ENCODE results near the gene JCHAIN. TPM values are rescaled to one million over a fixed set of nuclear protein-coding genes. Genes with fewer than 3 reads are reported as not detected.

Gene JCHAIN
- 6.9 TPM for total RNA-seq
- long read RNA-seq, partial matches to known transcripts: 0 of 1 reads
- long read RNA-seq, other reads (novel, unspliced or antisense): 0 of 1 reads

DNA sequence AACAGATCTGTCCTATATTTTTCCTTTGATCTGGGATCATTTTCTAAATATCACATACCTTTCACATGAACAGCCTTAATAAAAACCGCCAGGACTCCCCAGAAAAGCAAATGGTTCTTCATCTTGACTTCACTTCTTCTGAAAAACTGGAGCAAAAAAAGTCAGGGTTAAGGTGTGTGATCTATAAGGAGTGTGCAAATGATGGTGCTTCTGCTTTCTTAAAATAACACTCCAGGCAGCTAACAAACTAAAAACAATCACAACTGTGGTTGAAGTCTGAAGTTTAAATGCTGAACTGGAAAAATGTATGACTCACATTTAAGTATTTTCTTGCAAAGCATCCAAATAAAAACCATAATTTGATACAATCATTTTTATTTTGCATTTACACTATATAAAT is at the start of gene JCHAIN:
TSS of gene JCHAIN (minus strand) at position 140 of the 400 bp plus-strand sequence. CDS start at position 122, 18 bp downstream.
- TF ChIP-seq, protein P1, sequence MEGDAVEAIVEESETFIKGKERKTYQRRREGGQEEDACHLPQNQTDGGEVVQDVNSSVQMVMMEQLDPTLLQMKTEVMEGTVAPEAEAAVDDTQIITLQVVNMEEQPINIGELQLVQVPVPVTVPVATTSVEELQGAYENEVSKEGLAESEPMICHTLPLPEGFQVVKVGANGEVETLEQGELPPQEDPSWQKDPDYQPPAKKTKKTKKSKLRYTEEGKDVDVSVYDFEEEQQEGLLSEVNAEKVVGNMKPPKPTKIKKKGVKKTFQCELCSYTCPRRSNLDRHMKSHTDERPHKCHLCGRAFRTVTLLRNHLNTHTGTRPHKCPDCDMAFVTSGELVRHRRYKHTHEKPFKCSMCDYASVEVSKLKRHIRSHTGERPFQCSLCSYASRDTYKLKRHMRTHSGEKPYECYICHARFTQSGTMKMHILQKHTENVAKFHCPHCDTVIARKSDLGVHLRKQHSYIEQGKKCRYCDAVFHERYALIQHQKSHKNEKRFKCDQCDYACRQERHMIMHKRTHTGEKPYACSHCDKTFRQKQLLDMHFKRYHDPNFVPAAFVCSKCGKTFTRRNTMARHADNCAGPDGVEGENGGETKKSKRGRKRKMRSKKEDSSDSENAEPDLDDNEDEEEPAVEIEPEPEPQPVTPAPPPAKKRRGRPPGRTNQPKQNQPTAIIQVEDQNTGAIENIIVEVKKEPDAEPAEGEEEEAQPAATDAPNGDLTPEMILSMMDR (IDR thresholded peaks at IDR 0.05; ENCODE audit: borderline replicate concordance): no peak
- H3K27me3 ChIP-seq (ENCODE audit: low read depth): no peaks in the 10 kb centered on the region
- no peaks in the 10 kb centered on the region for H3K4me1 ChIP-seq
- intact Hi-C loops (cut with micrococcal nuclease): no loop called here
- DNase-seq: no peak
- H3K27ac ChIP-seq (replicated peaks): no peak within 1 kb of the TSS
- no peak within 1 kb of the TSS for H3K4me3 ChIP-seq
- H3K9me3 ChIP-seq (replicated peaks): no peaks in the 10 kb centered on the region
- H3K36me3 ChIP-seq: no peaks in the 10 kb centered on the region

DNA sequence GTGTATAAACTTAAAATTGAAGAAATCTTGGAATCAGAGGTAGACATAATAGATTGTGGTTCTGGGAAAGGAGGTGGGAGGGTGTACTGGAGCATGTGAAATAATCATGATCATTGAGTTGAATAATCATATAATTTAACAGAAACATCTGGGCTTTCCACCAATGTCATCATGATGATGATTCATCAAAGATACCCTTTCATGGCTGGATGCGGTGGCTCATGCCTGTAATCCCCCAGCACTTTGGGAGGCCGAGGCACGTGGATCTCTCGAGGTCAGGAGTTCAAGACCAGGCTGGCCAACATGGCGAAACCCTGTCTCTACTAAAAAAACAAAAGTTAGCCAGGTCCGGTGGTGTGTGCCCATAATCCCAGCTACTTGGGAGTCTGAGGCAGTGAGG is 48.8 kb upstream of the JCHAIN start:
- no peak for DNase-seq
- Histone ChIP-seq H3K4me3 (no peak overlapping the region), H3K27ac (replicated peaks) (no peak overlapping the region), H3K4me1 (peaks cover 21% of the 10 kb centered on the region), H3K36me3 (no peaks in the 10 kb centered on the region), H3K9me3 (replicated peaks) (no peaks in the 10 kb centered on the region), H3K27me3 (ENCODE audit: low read depth) (no peaks in the 10 kb centered on the region)
- TF ChIP-seq, protein P1 (IDR thresholded peaks at IDR 0.05; ENCODE audit: borderline replicate concordance): no peak
- intact Hi-C loops (cut with micrococcal nuclease): no loop called here

DNA sequence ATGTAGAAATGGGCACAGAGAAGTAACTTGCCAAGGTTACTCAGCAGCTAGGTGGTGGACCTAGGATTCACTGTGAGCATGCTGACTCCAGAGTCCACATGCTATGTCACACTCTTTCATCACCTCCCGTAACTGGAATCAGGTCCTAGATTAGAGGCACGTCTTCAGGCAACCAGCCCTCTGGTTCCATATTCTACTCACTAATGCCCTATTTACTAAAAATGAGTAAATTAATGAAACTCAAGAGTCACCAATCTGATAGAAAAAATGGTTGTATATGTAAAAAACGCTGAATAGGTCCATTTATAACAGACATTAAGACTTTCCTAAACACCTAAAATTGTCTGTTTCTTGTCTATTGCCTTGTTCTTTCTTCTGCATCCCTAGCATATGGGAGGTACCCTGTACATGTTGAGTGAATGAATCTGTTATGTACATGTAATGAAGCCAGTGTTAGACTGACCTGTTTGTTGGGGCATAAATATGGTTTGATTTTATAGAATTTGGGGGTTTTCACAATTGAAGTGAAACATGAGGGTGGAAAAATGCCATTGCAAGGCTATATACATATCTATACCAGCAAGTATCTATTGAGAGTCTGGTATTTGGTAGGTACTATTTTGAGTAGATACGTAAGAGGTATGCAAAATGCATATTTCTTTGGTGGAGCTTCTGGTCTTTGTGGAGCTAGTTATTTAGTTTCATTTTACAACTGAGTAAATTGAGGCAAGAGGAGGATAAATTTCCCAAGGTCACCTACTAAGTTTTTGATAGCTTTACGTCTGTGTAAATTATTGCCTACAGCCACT is 48.0 kb upstream of the JCHAIN start:
- intact Hi-C loops (cut with micrococcal nuclease): no loop called here
- Histone ChIP-seq H3K27me3 (ENCODE audit: low read depth) (no peaks in the 10 kb centered on the region), H3K27ac (replicated peaks) (no peak overlapping the region), H3K36me3 (no peaks in the 10 kb centered on the region), H3K4me1 (peaks cover 21% of the 10 kb centered on the region), H3K9me3 (replicated peaks) (no peaks in the 10 kb centered on the region), H3K4me3 (no peak overlapping the region)
- no peak for DNase-seq
- TF ChIP-seq, protein P1 (IDR thresholded peaks at IDR 0.05; ENCODE audit: borderline replicate concordance): no peak

DNA sequence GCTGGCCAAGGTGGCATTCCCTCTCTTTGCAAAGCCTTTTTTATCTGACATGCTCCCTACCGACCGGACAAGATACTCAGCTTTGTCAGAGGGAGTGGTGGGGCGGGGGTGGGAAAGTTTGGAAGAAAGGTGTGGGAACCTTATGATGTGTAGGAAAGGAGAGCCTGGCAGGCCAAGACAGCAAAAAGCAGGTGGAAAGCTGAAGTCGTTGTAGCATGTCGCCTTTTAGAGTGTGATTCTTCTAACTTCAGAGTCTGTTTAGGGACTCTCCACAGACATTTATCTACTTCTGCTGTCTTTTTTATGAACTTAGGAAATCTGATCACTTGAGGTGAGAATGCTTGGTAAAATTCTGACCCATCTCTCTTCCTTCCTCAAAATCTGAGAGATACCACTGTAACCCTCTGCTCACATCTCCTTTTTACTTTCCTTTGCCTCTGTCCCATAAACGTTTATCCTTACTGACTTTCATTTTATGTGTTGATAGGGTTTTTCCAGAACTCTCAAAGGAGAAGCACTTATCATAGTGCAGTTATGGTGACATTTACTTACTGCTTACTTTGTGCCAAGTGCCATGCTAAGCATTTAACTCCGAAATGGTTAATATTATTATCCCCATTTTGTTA is 47.3 kb upstream of the JCHAIN start:
- H3K27me3 ChIP-seq (ENCODE audit: low read depth): no peaks in the 10 kb centered on the region
- no peak for DNase-seq
- no peaks in the 10 kb centered on the region for H3K9me3 ChIP-seq (replicated peaks)
- no peak overlapping the region for H3K4me3 ChIP-seq
- no peaks in the 10 kb centered on the region for H3K36me3 ChIP-seq
- TF ChIP-seq, protein P1 (IDR thresholded peaks at IDR 0.05; ENCODE audit: borderline replicate concordance): no peak
- no peak overlapping the region for H3K27ac ChIP-seq (replicated peaks)
- H3K4me1 ChIP-seq: peaks cover 21% of the 10 kb centered on the region
- intact Hi-C loops (cut with micrococcal nuclease): no loop called here

DNA sequence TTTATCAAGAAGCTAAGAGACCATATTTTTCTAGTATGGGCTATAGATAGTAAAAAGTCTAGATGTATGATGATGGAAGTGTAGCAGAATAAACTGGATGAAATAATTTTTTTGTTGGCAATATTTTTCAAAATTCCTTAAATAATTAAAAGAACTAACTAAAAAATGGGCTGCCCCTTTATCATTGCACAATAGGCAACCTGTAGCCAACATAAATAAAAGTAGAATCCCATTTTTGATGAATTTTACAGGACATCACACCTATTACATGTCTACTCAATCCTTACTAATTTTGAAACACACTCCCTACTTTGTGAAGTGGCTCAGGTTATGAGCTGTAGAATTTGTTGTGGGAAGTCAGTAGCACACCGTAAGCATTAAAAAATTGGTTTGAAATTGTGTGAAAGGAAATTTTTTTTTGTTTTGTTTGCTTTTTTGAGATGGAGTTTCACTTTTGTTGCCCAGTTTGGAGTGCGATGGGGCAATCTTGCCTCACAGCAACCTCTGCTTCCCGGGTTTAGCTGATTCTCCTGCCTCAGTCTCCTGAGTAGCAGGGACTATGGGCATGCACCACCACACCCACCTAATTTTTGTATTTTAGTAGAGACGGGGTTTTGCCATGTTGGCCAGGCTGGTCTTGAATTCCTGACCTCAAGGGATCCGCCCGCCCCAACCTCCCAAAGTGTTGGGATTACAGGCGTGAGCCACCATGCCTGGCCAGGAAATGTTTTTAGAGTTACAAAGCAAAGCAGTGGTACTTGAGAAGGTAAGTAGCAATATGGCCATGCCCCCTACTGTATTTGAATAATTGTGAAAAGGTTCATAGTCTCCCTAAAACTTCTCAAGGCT is 46.5 kb upstream of the JCHAIN start:
- intact Hi-C loops (cut with micrococcal nuclease): no loop called here
- no peaks in the 10 kb centered on the region for H3K27me3 ChIP-seq (ENCODE audit: low read depth)
- peaks cover 21% of the 10 kb centered on the region for H3K4me1 ChIP-seq
- no peaks in the 10 kb centered on the region for H3K9me3 ChIP-seq (replicated peaks)
- TF ChIP-seq, protein P1 (IDR thresholded peaks at IDR 0.05; ENCODE audit: borderline replicate concordance): no peak
- H3K4me3 ChIP-seq: no peak overlapping the region
- no peak overlapping the region for H3K27ac ChIP-seq (replicated peaks)
- H3K36me3 ChIP-seq: no peaks in the 10 kb centered on the region
- no peak for DNase-seq

Data from left ventricle myocardium inferior (tissue), 1 donor.